H9 (cell line): ENCODE measurements around the gene CSDE1. TPM values are rescaled to one million over a fixed set of nuclear protein-coding genes. Genes with fewer than 3 reads are reported as not detected.
A peak's percentile ranks its signal among the peaks of the same experiment; 100 is the strongest.

Experiments used
- DNase-seq: peaks from one replicate; pipeline ENCODE4 v3.0.0-alpha.2; 2017
- H2AFZ ChIP-seq: one replicate; pipeline ENCODE4 v1.6.1; 2013; ENCODE audit warnings: mild to moderate bottlenecking, low read length, control low read depth, moderate library complexity
- H2AK5ac ChIP-seq: 2 replicates; pipeline ENCODE4 v1.6.1; 2013; ENCODE audit warnings: low read length, control low read depth, mixed read lengths; ENCODE audit not compliant: insufficient read length
- H2BK120ac ChIP-seq: one replicate; pipeline ENCODE4 v1.6.1; 2013; ENCODE audit warnings: low read depth, mild to moderate bottlenecking, low read length, control low read depth, inconsistent platforms; ENCODE audit not compliant: poor library complexity, severe bottlenecking
- H2BK12ac ChIP-seq: 2 replicates; pipeline ENCODE4 v1.6.1; 2013; ENCODE audit warnings: low read length, control low read depth, mixed read lengths, low read depth; ENCODE audit not compliant: insufficient read length
- H2BK15ac ChIP-seq: 2 replicates; pipeline ENCODE4 v1.6.1; 2013; ENCODE audit warnings: low read depth, low read length, control low read depth
- H2BK20ac ChIP-seq: one replicate; pipeline ENCODE4 v1.6.1; 2013; ENCODE audit warnings: low read depth, mild to moderate bottlenecking, low read length, control low read depth, inconsistent platforms; ENCODE audit not compliant: poor library complexity, severe bottlenecking
- H2BK5ac ChIP-seq: 2 replicates; pipeline ENCODE4 v1.6.1; 2013; ENCODE audit warnings: low read length, control low read depth, mixed read lengths; ENCODE audit not compliant: insufficient read length
- H3K14ac ChIP-seq: 2 replicates; pipeline ENCODE4 v1.6.1; 2013; ENCODE audit warnings: low read length, control low read depth; ENCODE audit not compliant: insufficient read depth
- H3K18ac ChIP-seq: 2 replicates; pipeline ENCODE4 v1.6.1; 2013; ENCODE audit warnings: low read depth, mild to moderate bottlenecking, mixed read lengths, low read length, control low read depth; ENCODE audit not compliant: insufficient read length
- H3K23ac ChIP-seq: 2 replicates; pipeline ENCODE4 v1.6.1; 2013; ENCODE audit warnings: low read length, control low read depth, mixed read lengths, low read depth; ENCODE audit not compliant: insufficient read length
- H3K23me2 ChIP-seq: 2 replicates; pipeline ENCODE4 v1.6.1; 2013; ENCODE audit warnings: low read depth, mild to moderate bottlenecking, mixed read lengths, low read length, control low read depth; ENCODE audit not compliant: insufficient read length, poor library complexity, severe bottlenecking
- H3K27ac ChIP-seq: 2 replicates; pipeline ENCODE4 v1.5.1; 2013; ENCODE audit warnings: low read length, control low read depth, mixed read lengths, low read depth; ENCODE audit not compliant: insufficient read length
- H3K27me3 ChIP-seq: 2 replicates; pipeline ENCODE4 v1.6.1; 2013; ENCODE audit warnings: low read length, control low read depth, inconsistent platforms; ENCODE audit not compliant: insufficient read depth
- H3K4ac ChIP-seq: 2 replicates; pipeline ENCODE4 v1.6.1; 2013; ENCODE audit warnings: low read depth, mild to moderate bottlenecking, control low read depth, inconsistent platforms, low read length, moderate library complexity
- H3K4me1 ChIP-seq: 2 replicates; pipeline ENCODE4 v1.6.1; 2013; ENCODE audit warnings: low read length, control low read depth, inconsistent platforms; ENCODE audit not compliant: insufficient read depth
- H3K4me2 ChIP-seq: 2 replicates; pipeline ENCODE4 v1.6.1; 2013; ENCODE audit warnings: low read length, control low read depth, mixed read lengths; ENCODE audit not compliant: insufficient read length, insufficient read depth
- H3K56ac ChIP-seq: 2 replicates; pipeline ENCODE4 v1.6.1; 2013; ENCODE audit warnings: low read depth, mild to moderate bottlenecking, mixed read lengths, low read length, control low read depth; ENCODE audit not compliant: insufficient read length
- H3K79me1 ChIP-seq: 2 replicates; pipeline ENCODE4 v1.6.1; 2013; ENCODE audit warnings: low read depth, mild to moderate bottlenecking, moderate library complexity, low read length, control low read depth, inconsistent platforms; ENCODE audit not compliant: insufficient read depth, poor library complexity, severe bottlenecking
- H3K79me2 ChIP-seq: 2 replicates; pipeline ENCODE4 v1.6.1; 2013; ENCODE audit warnings: low read length, control low read depth, inconsistent platforms; ENCODE audit not compliant: insufficient read depth
- H3K9ac ChIP-seq: 2 replicates; pipeline ENCODE4 v1.6.1; 2013; ENCODE audit warnings: low read length, control low read depth, mixed read lengths; ENCODE audit not compliant: insufficient read length; ENCODE audit errors: extremely low read depth
- H3K9me3 ChIP-seq: one replicate; pipeline ENCODE4 v1.6.1; 2013; ENCODE audit warnings: low read depth, low read length, inconsistent platforms; ENCODE audit not compliant: control insufficient read depth
- H3T11ph ChIP-seq: one replicate; pipeline ENCODE4 v1.6.1; 2013; ENCODE audit warnings: mild to moderate bottlenecking, low read length, control low read depth, inconsistent platforms
- H4K20me1 ChIP-seq: one replicate; pipeline ENCODE4 v1.6.1; 2013; ENCODE audit not compliant: control insufficient read depth, insufficient read length, insufficient read depth
- H4K5ac ChIP-seq: 2 replicates; pipeline ENCODE4 v1.6.1; 2013; ENCODE audit warnings: low read depth, mild to moderate bottlenecking, mixed read lengths, low read length, control low read depth; ENCODE audit not compliant: insufficient read length
- H4K8ac ChIP-seq: replicated peaks from 2 replicates; pipeline ENCODE4 v1.6.1; 2013; ENCODE audit warnings: low read length, control low read depth, mixed read lengths, low read depth; ENCODE audit not compliant: insufficient read length
- H4K91ac ChIP-seq: 2 replicates; pipeline ENCODE4 v1.6.1; 2013; ENCODE audit warnings: low read depth, mild to moderate bottlenecking, moderate library complexity, mixed read lengths, low read length, control low read depth; ENCODE audit not compliant: insufficient read length
- H3K27ac Mint-ChIP-seq, 3 experiments: 2 replicates in 2 of 3; 3 replicates in 1 of 3; pipeline ENCODE4 v1.8.0; 2020 to 2021; ENCODE audit warnings: mixed read lengths in 3 of 3, mild to moderate bottlenecking in 1 of 3, moderate library complexity in 1 of 3
- H3K27me3 Mint-ChIP-seq: 2 replicates; pipeline ENCODE4 v1.8.0; 2021; ENCODE audit warnings: low read depth, mild to moderate bottlenecking, moderate library complexity, mixed read lengths
- H3K36me3 Mint-ChIP-seq, 3 experiments: 2 replicates in 2 of 3; 3 replicates in 1 of 3; pipeline ENCODE4 v1.8.0; 2020 to 2021; ENCODE audit warnings: low read depth in 3 of 3, mixed read lengths in 3 of 3; ENCODE audit not compliant: insufficient read depth in 1 of 3
- H3K4me1 Mint-ChIP-seq, 2 experiments: 2 replicates each; pipeline ENCODE4 v1.8.0; 2020; ENCODE audit warnings: mixed read lengths in 2 of 2
- H3K4me3 Mint-ChIP-seq, 2 experiments: 2 replicates in 1 of 2; 3 replicates in 1 of 2; pipeline ENCODE4 v1.8.0; 2020 to 2021; ENCODE audit warnings: mild to moderate bottlenecking in 2 of 2, mixed read lengths in 2 of 2, moderate library complexity in 1 of 2
- H3K9me3 Mint-ChIP-seq, 2 experiments: 2 replicates in 1 of 2; 3 replicates in 1 of 2; pipeline ENCODE4 v1.8.0; 2020; ENCODE audit warnings: mild to moderate bottlenecking in 2 of 2, mixed read lengths in 2 of 2, moderate library complexity in 1 of 2
- CTCF ChIP-seq: fragments of 200-600 bp; sonication (generic); conservative IDR thresholded peaks from 3 replicates; pipeline ENCODE4 v1.8.0; 2021; ENCODE audit warnings: antibody characterized with exemption, mild to moderate bottlenecking
- WGBS: extraction: QIAGEN DNeasy Blood & Tissue Kit; methylation state at CpG from one replicate; pipeline ENCODE4 v1.1.7; 2013; ENCODE audit warnings: missing lambda C conversion rate, low lambda C conversion rate, mixed read lengths; ENCODE audit not compliant: insufficient read length; ENCODE audit errors: extremely low coverage; 5-methylcytosine and 5-hydroxymethylcytosine counted together
- total RNA-seq: library from RNA; stranded (reverse); gene quantifications from 2 replicates; pipeline ENCODE4 v1.2.1, GENCODE V29; 2021

CSDE1 gene
- total RNA-seq, 1 experiment from 2014 or later: 645 TPM

DNA sequence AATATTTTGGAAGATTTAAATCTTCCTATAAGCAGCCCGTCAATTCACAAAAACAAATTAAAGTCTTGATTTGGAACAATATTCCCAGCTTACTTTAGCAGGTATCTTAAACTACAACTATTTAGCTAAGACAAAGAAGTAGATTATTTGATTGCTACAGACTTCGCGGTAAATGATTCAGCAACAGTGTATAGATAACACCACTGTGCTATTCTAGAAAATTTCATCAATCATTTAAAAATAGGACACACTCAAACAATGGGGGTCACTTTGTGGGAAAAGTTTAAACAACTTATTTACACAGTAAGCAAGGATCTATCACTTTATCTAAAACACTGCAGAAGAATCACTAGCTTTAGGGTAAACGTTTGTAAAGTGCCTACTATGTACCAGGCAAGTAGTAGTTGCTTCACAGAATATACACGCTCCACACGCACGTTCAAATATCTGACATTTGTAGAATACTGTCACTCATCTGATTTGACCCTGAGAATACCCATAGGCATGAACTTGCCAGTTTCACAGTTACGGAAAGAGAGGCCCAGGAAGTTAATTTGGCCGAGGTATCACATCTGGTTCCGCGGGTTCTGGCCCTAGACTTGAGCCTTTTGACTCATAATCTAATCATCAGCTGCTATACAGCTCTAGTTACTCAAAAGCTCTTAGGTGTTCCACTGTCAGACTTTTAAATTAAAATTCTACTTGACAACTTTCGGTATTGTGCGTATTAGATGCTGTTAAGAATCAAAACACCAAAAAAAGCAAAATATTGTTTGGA lies 88.8 kb downstream of the CSDE1 start:
- Histone ChIP-seq H3K4ac (no peak overlapping the region), H4K8ac (no peak overlapping the region), H2BK120ac (no peak overlapping the region), H2AFZ (no peak overlapping the region), H2BK12ac (no peak overlapping the region), H3K23ac (no peak overlapping the region), H3K23me2 (peaks cover 14% of the 10 kb centered on the region), H4K5ac (no peak overlapping the region), H2BK15ac (no peak overlapping the region), H3K9me3 (no peaks in the 10 kb centered on the region), H3K4me2 (peak overlapping the region; percentile 99), H3K79me1 (no peaks in the 10 kb centered on the region), H3K56ac (no peak overlapping the region), H4K20me1 (no peaks in the 10 kb centered on the region), H2BK5ac (no peak overlapping the region), H2AK5ac (no peak overlapping the region), H2BK20ac (no peak overlapping the region), H3K79me2 (no peaks in the 10 kb centered on the region), H4K91ac (no peak overlapping the region), H3K27me3 (no peaks in the 10 kb centered on the region), H3K4me1 (no peaks in the 10 kb centered on the region), H3T11ph (no peak overlapping the region), H3K27ac (no peak overlapping the region), H3K9ac (peak overlapping the region; percentile 69), H3K18ac (no peak overlapping the region), H3K14ac (no peak overlapping the region)
- H3K9me3 Mint-ChIP-seq: no peaks in the 10 kb centered on the region; a peak in 1 of 5 replicates
- H3K4me3 Mint-ChIP-seq: peak overlapping the region; percentile 82 to 93
- peaks cover 9% of the 10 kb centered on the region in 2 experiments for H3K4me1 Mint-ChIP-seq
- H3K36me3 Mint-ChIP-seq: no peaks in the 10 kb centered on the region
- no CpG with 5 or more reads among the region's 13 CpGs for WGBS
- DNase-seq: no peak
- no peak for TF ChIP-seq CTCF
- H3K27ac Mint-ChIP-seq: no peak overlapping the region; a peak in 1 of 7 replicates
- H3K27me3 Mint-ChIP-seq: peaks cover 22% of the 10 kb centered on the region
